Transverse colon (tissue), 4 donors: ENCODE data around the gene SELENON. TPM values are rescaled to one million over a fixed set of nuclear protein-coding genes. Genes with fewer than 3 reads are reported as not detected.

Experiments used
- DNase-seq: peaks from one replicate; pipeline ENCODE4 v3.0.0-alpha.2; 2019
- H3K27ac ChIP-seq, 4 donors: fragments of 200-600 bp; sonication (generic); 2 replicates each; pipeline ENCODE4 v1.5.1; 2016 to 2018; ENCODE audit warnings: inconsistent platforms in 4 of 4
- H3K27me3 ChIP-seq: fragments of 200-600 bp; sonication (generic); 2 replicates; pipeline ENCODE4 v1.5.1; 2017; ENCODE audit warnings: inconsistent platforms
- H3K36me3 ChIP-seq, 4 donors: fragments of 200-600 bp; sonication (generic); 2 replicates each; pipeline ENCODE4 v1.5.1; 2017 to 2019; ENCODE audit warnings: inconsistent platforms in 4 of 4
- H3K4me1 ChIP-seq, 4 donors: fragments of 200-600 bp; sonication (generic); 2 replicates each; pipeline ENCODE4 v1.5.1; 2017 to 2020; ENCODE audit warnings: inconsistent platforms in 4 of 4
- H3K4me3 ChIP-seq, 4 donors: fragments of 200-600 bp; sonication (generic); 1 replicate in 1 of 4; 2 replicates in 3 of 4; pipeline versions ENCODE4 v1.5.1 to v1.6.1; 2017 to 2019; ENCODE audit warnings: inconsistent platforms in 4 of 4
- H3K9me3 ChIP-seq, 2 donors: fragments of 200-600 bp; sonication (generic); 2 replicates each; pipeline ENCODE4 v1.5.1; 2017 to 2019; ENCODE audit warnings: inconsistent platforms in 2 of 2
- EP300 ChIP-seq: sonication (generic); formaldehyde crosslinking; IDR thresholded peaks from one replicate; pipeline ENCODE4 v1.6.1; 2017; ENCODE audit warnings: antibody characterized with exemption, low read depth
- POLR2A ChIP-seq: fragments of 450-650 bp; IDR thresholded peaks from one replicate; pipeline ENCODE4 v1.6.1; 2016; ENCODE audit warnings: antibody characterized with exemption, mild to moderate bottlenecking, moderate library complexity
- POLR2AphosphoS5 ChIP-seq, 3 donors: sonication (generic); formaldehyde crosslinking; IDR thresholded peaks; one replicate each; pipeline ENCODE4 v1.6.1; 2016; ENCODE audit warnings: antibody characterized with exemption in 3 of 3
- WGBS, 2 donors: methylation state at CpG; one replicate each; pipeline ENCODE4 v1.1.5; 2018; ENCODE audit warnings: low coverage in 1 of 2; 5-methylcytosine and 5-hydroxymethylcytosine counted together
- in situ Hi-C, 4 donors: fragments of 200-750 bp; cut with MboI; loops; one replicate each; pipeline versions ENCODE4 v1.15.0 to v1.15.1; 2017; ENCODE audit warnings: low sequenced_read_pairs in 3 of 4, low pct_ligation_motif_present in 1 of 4, low pct_unique_long_range_greater_than_20kb in 1 of 4
- intact Hi-C: fragments of 100-400 bp; cut with DNase I; formaldehyde crosslinking; loops from one replicate; pipeline ENCODE4 v1.15.1; 2023; ENCODE audit warnings: low total_unique reads
- total RNA-seq, 4 donors: library from RNA; depleted of rRNA; stranded (reverse); fragments of >200 nt; gene quantifications; one replicate each; pipeline ENCODE4 v1.1.0, GENCODE V29; 2016
- TF ChIP-seq, protein P1 (sequence below), 5 experiments: fragments of 200-600 bp in 3 of 5; fragments of 450-650 bp in 2 of 5; sonication (generic) in 3 of 5; IDR thresholded peaks; 1 replicate in 2 of 5; 2 replicates in 3 of 5; pipeline ENCODE4 v1.5.1; 2016 to 2017; ENCODE audit warnings: antibody characterized with exemption in 5 of 5, inconsistent platforms in 3 of 5, mild to moderate bottlenecking in 2 of 5, moderate library complexity in 1 of 5

SELENON gene
- total RNA-seq, 4 donors from 2014 or later: 17.1 to 68.1 (median 24.4) TPM

DNA sequence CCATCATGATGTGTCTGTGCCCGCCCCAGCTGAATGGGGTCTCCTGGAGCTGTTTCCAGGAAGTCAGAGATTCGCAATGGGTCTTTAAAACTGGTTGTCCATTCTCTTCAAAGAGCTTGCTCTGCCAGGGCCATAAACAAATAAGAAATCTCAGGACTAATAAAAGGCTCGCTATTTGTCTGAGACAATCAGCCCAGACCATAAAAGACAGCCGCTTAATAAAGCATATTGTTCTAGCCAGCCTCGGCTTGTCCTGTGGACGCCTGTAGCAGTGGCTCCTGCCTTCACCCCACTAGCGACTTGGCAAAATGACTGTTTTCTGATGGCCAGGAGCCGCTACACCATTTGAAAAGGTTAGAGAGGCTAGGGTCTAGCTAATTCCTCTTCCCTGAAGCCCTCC is 20.6 kb upstream of the SELENON start:
- TF ChIP-seq POLR2AphosphoS5 (IDR thresholded peaks at IDR 0.05): no peak
- TF ChIP-seq POLR2A: no peak
- TF ChIP-seq EP300: no peak
- Histone ChIP-seq H3K9me3 (no peaks in the 10 kb centered on the region), H3K27me3 (no peaks in the 10 kb centered on the region), H3K4me1 (peaks cover 0 to 24% (median 0%) of the 10 kb centered on the region in 4 donors), H3K36me3 (no peaks in the 10 kb centered on the region), H3K4me3 (no peak overlapping the region), H3K27ac (no peak overlapping the region)
- WGBS, 2 donors: 63% methylated on average over 8 of the region's 8 CpGs; no CpG with 5 or more reads in 1 of the 2 donors
- intact Hi-C loops (no loop called here), in situ Hi-C loops (loop anchor here in 1 of 4 donors (25.0 kb wide), 1 partner anchor 167 kb away; the partner anchor contains the start of gene MAN1C1)
- DNase-seq: no peak

DNA sequence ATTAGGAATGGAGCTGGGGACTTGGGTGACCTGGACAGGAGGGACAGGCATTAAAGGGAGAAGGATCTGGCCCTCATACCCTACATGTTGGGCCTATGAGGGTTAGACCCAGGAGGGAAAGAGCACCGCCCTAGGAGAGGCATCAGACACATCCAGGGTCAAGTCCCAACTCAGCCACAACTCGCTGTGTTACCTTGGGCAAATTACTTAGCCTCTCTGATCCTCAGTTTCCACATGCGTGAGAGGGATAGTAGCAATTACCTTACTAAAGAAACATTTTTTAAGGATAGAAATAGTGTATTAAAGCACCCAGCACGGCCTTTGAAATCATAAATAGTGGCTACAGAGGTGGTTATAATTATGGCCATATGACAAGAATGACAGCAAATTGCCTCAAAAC is 20.1 kb upstream of the SELENON start:
- in situ Hi-C loops (loop anchor here in 1 of 4 donors (25.0 kb wide), 1 partner anchor 168 kb away; the partner anchor contains the start of gene MAN1C1), intact Hi-C loops (no loop called here)
- Histone ChIP-seq H3K9me3 (no peaks in the 10 kb centered on the region), H3K4me3 (no peak overlapping the region), H3K27ac (no peak overlapping the region), H3K4me1 (peaks cover 0 to 25% (median 0%) of the 10 kb centered on the region in 4 donors), H3K36me3 (no peaks in the 10 kb centered on the region), H3K27me3 (no peaks in the 10 kb centered on the region)
- DNase-seq: no peak
- TF ChIP-seq POLR2AphosphoS5 (IDR thresholded peaks at IDR 0.05) (no peak), POLR2A (no peak), EP300 (no peak)
- TF ChIP-seq, protein P1, sequence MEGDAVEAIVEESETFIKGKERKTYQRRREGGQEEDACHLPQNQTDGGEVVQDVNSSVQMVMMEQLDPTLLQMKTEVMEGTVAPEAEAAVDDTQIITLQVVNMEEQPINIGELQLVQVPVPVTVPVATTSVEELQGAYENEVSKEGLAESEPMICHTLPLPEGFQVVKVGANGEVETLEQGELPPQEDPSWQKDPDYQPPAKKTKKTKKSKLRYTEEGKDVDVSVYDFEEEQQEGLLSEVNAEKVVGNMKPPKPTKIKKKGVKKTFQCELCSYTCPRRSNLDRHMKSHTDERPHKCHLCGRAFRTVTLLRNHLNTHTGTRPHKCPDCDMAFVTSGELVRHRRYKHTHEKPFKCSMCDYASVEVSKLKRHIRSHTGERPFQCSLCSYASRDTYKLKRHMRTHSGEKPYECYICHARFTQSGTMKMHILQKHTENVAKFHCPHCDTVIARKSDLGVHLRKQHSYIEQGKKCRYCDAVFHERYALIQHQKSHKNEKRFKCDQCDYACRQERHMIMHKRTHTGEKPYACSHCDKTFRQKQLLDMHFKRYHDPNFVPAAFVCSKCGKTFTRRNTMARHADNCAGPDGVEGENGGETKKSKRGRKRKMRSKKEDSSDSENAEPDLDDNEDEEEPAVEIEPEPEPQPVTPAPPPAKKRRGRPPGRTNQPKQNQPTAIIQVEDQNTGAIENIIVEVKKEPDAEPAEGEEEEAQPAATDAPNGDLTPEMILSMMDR (IDR thresholded peaks at IDR 0.05): no peak
- WGBS, 2 donors: 86% methylated on average over 4 of the region's 4 CpGs; no CpG with 5 or more reads in 1 of the 2 donors

DNA sequence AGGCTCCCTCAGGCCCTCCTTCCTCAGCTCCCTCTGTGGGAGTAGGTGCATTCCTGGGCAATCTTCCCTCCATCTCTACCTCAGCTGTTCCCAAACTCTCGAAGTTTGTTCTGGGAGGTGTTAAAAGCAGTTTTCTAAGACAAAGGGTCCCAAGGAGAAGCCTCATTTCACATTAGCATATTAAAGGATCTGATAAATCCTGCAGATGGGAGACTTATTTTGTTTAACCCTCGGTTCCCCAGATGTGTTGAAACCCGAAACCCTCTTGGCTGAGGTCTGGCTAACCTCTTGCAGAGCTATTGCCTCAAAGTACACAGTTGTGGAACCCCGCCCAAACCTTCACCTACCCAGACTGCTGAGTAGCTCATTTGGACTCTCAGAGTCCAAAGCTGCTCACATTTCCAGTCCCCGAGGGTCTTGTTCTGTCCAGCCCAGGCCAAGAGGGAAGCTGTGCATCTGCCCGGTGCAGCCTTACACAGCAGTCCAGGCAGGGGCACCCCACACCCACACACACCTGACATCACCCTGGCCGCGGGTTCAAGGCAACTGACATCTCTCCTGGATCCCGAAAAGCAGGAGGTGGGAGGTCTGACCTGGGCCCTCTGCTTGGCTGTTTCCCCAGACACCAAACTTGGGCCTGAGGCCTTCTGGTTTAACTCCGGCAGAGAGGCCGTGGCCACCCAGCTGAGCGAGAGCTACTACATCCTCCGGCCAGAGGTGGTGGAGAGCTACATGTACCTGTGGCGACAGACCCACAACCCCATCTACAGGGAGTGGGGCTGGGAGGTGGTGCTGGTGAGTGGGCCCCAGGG is 19.5 kb upstream of the SELENON start:
- H3K4me1 ChIP-seq: peaks cover 0 to 28% (median 0%) of the 10 kb centered on the region in 4 donors
- no peaks in the 10 kb centered on the region for H3K36me3 ChIP-seq
- no peak overlapping the region for H3K27ac ChIP-seq
- no peak overlapping the region for H3K4me3 ChIP-seq
- in situ Hi-C loops: loop anchor here in 1 of 4 donors (25.0 kb wide), 1 partner anchor 168 kb away; the partner anchor contains the start of gene MAN1C1
- intact Hi-C loops: no loop called here
- no peaks in the 10 kb centered on the region for H3K27me3 ChIP-seq
- peak; percentile 39 for DNase-seq
- TF ChIP-seq POLR2AphosphoS5 (IDR thresholded peaks at IDR 0.05): no peak
- TF ChIP-seq EP300: no peak
- TF ChIP-seq, protein P1 (IDR thresholded peaks at IDR 0.05): no peak
- no peak for TF ChIP-seq POLR2A
- H3K9me3 ChIP-seq: no peaks in the 10 kb centered on the region
- WGBS, 2 donors: 50 to 70% methylated on average over 3 to 9 of the region's 14 CpGs

DNA sequence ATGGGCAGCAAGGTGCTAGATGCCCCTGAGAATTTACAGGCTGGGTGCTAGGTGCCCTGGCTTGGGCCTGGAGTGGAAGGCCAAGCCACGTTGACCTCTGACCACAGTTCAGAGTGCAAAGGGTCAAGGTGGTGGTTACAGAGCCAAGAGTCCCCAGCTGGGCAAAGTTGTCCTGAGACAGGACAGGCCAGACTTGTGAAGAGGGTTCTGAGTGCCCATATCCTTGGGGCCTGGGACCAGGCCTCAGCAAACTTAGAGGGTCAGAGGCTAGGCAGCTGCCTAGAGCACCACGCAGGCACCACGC is 18.9 kb upstream of the SELENON start:
- in situ Hi-C loops (loop anchor here in 1 of 4 donors (25.0 kb wide), 1 partner anchor 169 kb away; the partner anchor contains the start of gene MAN1C1), intact Hi-C loops (no loop called here)
- Histone ChIP-seq H3K9me3 (no peaks in the 10 kb centered on the region), H3K27ac (no peak overlapping the region), H3K27me3 (no peaks in the 10 kb centered on the region), H3K4me3 (no peak overlapping the region), H3K36me3 (no peaks in the 10 kb centered on the region), H3K4me1 (peaks cover 0 to 26% (median 0%) of the 10 kb centered on the region in 4 donors)
- DNase-seq: no peak
- TF ChIP-seq POLR2A: no peak
- TF ChIP-seq, protein P1 (IDR thresholded peaks at IDR 0.05): no peak
- TF ChIP-seq POLR2AphosphoS5 (IDR thresholded peaks at IDR 0.05): no peak
- TF ChIP-seq EP300: no peak
- WGBS, 2 donors: 85% methylated on average over 3 of the region's 3 CpGs; no CpG with 5 or more reads in 1 of the 2 donors
